Astrocyte (in vitro differentiated cells and primary cell): Measurements from ENCODE around the gene KRT83. TPM values are rescaled to one million over a fixed set of nuclear protein-coding genes. Genes with fewer than 3 reads are reported as not detected.

Source experiments
- DNase-seq: peaks from one replicate; pipeline ENCODE4 v3.0.0-alpha.2; 2010; ENCODE audit warnings: low read depth
- FAIRE-seq: peaks from 2 replicates; lab custom pipeline; 2011; peaks lifted over from hg19 to GRCh38; lab: Jason Lieb, UNC
- H2AFZ ChIP-seq: 2 replicates; pipeline ENCODE4 v1.6.0; 2012; ENCODE audit warnings: low read depth, low read length, inconsistent platforms
- H3K27ac ChIP-seq: 2 replicates; pipeline ENCODE4 v1.5.1; 2011; ENCODE audit warnings: low read depth, low read length, inconsistent platforms
- H3K27me3 ChIP-seq: 2 replicates; pipeline ENCODE4 v1.6.0; 2011; ENCODE audit warnings: low read length, inconsistent platforms; ENCODE audit not compliant: insufficient read depth
- H3K36me3 ChIP-seq: 2 replicates; pipeline ENCODE4 v1.5.1; 2011; ENCODE audit warnings: low read length, inconsistent platforms; ENCODE audit not compliant: insufficient read depth
- H3K4me1 ChIP-seq: 2 replicates; pipeline ENCODE4 v1.5.1; 2011; ENCODE audit warnings: low read length, inconsistent platforms; ENCODE audit not compliant: insufficient read depth
- H3K4me2 ChIP-seq: 2 replicates; pipeline ENCODE4 v1.6.0; 2012; ENCODE audit warnings: low read length, inconsistent platforms
- H3K4me3 ChIP-seq: 2 replicates; pipeline ENCODE4 v1.5.1; 2011; ENCODE audit warnings: low read depth, mild to moderate bottlenecking, low read length, inconsistent platforms; ENCODE audit not compliant: insufficient read depth
- H3K79me2 ChIP-seq: 2 replicates; pipeline ENCODE4 v1.6.0; 2012; ENCODE audit warnings: mild to moderate bottlenecking, low read length, inconsistent platforms; ENCODE audit not compliant: insufficient read depth
- H3K9ac ChIP-seq: 2 replicates; pipeline ENCODE4 v1.6.0; 2012; ENCODE audit warnings: mild to moderate bottlenecking, low read length, inconsistent platforms
- H3K9me3 ChIP-seq: 2 replicates; pipeline ENCODE4 v1.5.1; 2012; ENCODE audit warnings: low read depth, mild to moderate bottlenecking, low read length, inconsistent platforms; ENCODE audit not compliant: insufficient read depth
- H4K20me1 ChIP-seq: 2 replicates; pipeline ENCODE4 v1.6.0; 2012; ENCODE audit warnings: low read length, inconsistent platforms; ENCODE audit not compliant: insufficient read depth
- H3K27ac Mint-ChIP-seq: one replicate; pipeline ENCODE4 v1.8.0; 2021; ENCODE audit warnings: mild to moderate bottlenecking, mixed read lengths; ENCODE audit not compliant: unreplicated experiment
- H3K27me3 Mint-ChIP-seq: one replicate; pipeline ENCODE4 v1.8.0; 2021; ENCODE audit warnings: low read depth, mixed read lengths; ENCODE audit not compliant: unreplicated experiment
- H3K36me3 Mint-ChIP-seq: one replicate; pipeline ENCODE4 v1.8.0; 2021; ENCODE audit warnings: low read depth, mixed read lengths; ENCODE audit not compliant: unreplicated experiment
- H3K4me1 Mint-ChIP-seq: one replicate; pipeline ENCODE4 v1.8.0; 2021; ENCODE audit warnings: low read depth, mixed read lengths; ENCODE audit not compliant: unreplicated experiment
- H3K4me3 Mint-ChIP-seq: one replicate; pipeline ENCODE4 v1.8.0; 2021; ENCODE audit warnings: mild to moderate bottlenecking, moderate library complexity, mixed read lengths; ENCODE audit not compliant: unreplicated experiment
- H3K9me3 Mint-ChIP-seq: one replicate; pipeline ENCODE4 v1.8.0; 2021; ENCODE audit warnings: mild to moderate bottlenecking, mixed read lengths; ENCODE audit not compliant: unreplicated experiment
- EZH2 ChIP-seq: IDR thresholded peaks from 2 replicates; pipeline ENCODE4 v1.6.1; 2012; ENCODE audit warnings: mild to moderate bottlenecking, low read length, inconsistent platforms; ENCODE audit not compliant: insufficient read depth
- total RNA-seq: library from RNA; stranded (reverse); gene quantifications from 2 replicates; pipeline ENCODE4 v1.2.1, GENCODE V29; 2021
- TF ChIP-seq, protein P1 (sequence below): IDR thresholded peaks from 2 replicates; pipeline ENCODE4 v1.5.1; 2011; ENCODE audit warnings: low read depth, mild to moderate bottlenecking, inconsistent platforms, low read length, moderate library complexity; ENCODE audit not compliant: insufficient read depth

KRT83 gene
- total RNA-seq, 1 donor from 2014 or later: not detected

DNA sequence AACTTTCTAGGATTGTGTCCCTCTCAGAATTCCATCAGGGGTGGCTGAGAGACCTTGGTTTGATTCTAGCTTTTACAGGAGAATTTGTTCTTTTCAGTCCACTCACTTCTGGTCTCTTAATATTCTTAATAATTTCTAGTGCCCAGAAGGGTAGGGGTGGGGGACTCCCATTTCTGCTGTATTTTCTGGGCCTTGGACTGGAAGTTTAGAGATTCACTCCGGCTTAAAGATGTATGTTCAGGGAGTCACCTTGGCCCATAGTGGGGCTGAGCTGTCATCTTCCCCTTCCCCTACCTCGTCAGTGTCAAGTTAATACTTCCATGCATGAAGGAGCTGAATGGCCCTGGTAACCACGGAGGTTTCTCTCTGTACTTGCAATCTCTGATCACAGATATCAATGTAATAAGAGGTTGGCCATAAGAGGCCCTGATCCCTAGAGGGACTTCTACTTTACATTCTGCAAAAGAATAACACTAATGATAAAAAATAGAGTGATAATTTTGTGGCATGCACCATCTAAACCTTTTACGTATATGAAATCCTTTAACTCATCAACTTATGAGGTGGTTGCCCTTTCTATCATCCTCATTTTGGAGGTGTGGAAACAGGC, 36.5 kb downstream of the KRT83 start:
- no peak for FAIRE-seq
- Histone ChIP-seq H3K4me1 (peaks cover 34% of the 10 kb centered on the region), H3K9me3 (no peaks in the 10 kb centered on the region), H3K27ac (peak overlapping the region; percentile 18), H2AFZ (no peak overlapping the region), H3K27me3 (no peaks in the 10 kb centered on the region), H3K4me3 (no peak overlapping the region), H3K9ac (no peak overlapping the region), H3K79me2 (no peaks in the 10 kb centered on the region), H3K4me2 (no peak overlapping the region), H4K20me1 (no peaks in the 10 kb centered on the region), H3K36me3 (no peaks in the 10 kb centered on the region)
- Mint-ChIP-seq H3K36me3 (no peaks in the 10 kb centered on the region), H3K4me3 (no peak overlapping the region), H3K27ac (no peak overlapping the region), H3K27me3 (peaks cover 19% of the 10 kb centered on the region), H3K4me1 (peaks cover 34% of the 10 kb centered on the region), H3K9me3 (peaks cover 3% of the 10 kb centered on the region)
- TF ChIP-seq, protein P1, sequence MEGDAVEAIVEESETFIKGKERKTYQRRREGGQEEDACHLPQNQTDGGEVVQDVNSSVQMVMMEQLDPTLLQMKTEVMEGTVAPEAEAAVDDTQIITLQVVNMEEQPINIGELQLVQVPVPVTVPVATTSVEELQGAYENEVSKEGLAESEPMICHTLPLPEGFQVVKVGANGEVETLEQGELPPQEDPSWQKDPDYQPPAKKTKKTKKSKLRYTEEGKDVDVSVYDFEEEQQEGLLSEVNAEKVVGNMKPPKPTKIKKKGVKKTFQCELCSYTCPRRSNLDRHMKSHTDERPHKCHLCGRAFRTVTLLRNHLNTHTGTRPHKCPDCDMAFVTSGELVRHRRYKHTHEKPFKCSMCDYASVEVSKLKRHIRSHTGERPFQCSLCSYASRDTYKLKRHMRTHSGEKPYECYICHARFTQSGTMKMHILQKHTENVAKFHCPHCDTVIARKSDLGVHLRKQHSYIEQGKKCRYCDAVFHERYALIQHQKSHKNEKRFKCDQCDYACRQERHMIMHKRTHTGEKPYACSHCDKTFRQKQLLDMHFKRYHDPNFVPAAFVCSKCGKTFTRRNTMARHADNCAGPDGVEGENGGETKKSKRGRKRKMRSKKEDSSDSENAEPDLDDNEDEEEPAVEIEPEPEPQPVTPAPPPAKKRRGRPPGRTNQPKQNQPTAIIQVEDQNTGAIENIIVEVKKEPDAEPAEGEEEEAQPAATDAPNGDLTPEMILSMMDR: no peak
- no peak for TF ChIP-seq EZH2
- no peak for DNase-seq

DNA sequence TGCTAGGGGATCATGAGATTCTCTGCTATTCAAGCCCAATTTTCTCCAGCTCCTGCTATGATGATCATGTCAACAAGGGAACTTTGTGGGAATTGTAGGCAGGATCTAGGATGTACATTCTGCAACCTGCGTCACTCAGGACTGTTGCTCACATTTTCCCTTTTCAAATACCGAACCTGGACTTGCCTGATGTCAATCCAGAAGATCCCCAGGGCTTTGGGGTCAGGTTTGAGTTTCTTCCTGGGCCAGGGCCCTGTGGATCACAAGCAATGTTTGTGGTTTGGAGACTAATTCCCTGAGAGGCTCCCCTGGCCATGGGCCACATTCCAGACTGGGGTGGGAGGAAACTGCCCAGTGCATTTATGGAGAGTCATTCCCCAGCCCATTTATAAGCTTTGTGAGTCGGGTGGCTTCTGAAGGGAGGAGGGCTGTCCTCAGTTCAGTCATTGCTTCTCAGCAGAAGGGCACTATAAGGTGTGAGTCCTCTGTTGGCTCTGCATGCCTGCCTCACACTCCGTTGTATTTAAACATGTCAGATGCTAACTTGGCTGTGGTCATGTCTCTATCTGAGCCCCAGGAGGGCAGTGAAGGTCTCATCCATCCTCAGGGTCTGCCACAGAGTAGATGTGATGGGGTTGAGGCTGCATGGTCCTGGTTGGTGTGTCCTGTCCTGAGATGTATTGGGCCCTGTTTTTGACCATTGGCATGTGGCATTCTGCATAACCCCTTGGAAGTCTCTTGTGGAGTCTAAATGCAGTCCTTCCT, 40.2 kb downstream of the KRT83 start:
- Histone ChIP-seq H3K4me1 (peaks cover 45% of the 10 kb centered on the region), H3K27ac (peak overlapping the region; percentile 96), H3K79me2 (no peaks in the 10 kb centered on the region), H3K36me3 (no peaks in the 10 kb centered on the region), H3K9me3 (no peaks in the 10 kb centered on the region), H4K20me1 (no peaks in the 10 kb centered on the region), H3K9ac (peak overlapping the region; percentile 83), H3K27me3 (no peaks in the 10 kb centered on the region), H3K4me2 (peak overlapping the region; percentile 84), H3K4me3 (no peak overlapping the region), H2AFZ (no peak overlapping the region)
- Mint-ChIP-seq H3K4me3 (no peak overlapping the region), H3K27ac (peak overlapping the region; percentile 97), H3K36me3 (no peaks in the 10 kb centered on the region), H3K9me3 (peaks cover 7% of the 10 kb centered on the region), H3K4me1 (peaks cover 46% of the 10 kb centered on the region), H3K27me3 (peaks cover 35% of the 10 kb centered on the region)
- FAIRE-seq (peak; percentile 98), DNase-seq (peak; percentile 99)
- TF ChIP-seq EZH2: no peak
- TF ChIP-seq, protein P1: no peak
